AG08396 (cell line): Measurements from ENCODE around the gene SPARC.

ENCODE experiments used
- DNase-seq: peaks from one replicate; pipeline ENCODE4 v3.0.0; 2012; ENCODE audit warnings: low spot score, mixed read lengths

The SPARC gene

DNA sequence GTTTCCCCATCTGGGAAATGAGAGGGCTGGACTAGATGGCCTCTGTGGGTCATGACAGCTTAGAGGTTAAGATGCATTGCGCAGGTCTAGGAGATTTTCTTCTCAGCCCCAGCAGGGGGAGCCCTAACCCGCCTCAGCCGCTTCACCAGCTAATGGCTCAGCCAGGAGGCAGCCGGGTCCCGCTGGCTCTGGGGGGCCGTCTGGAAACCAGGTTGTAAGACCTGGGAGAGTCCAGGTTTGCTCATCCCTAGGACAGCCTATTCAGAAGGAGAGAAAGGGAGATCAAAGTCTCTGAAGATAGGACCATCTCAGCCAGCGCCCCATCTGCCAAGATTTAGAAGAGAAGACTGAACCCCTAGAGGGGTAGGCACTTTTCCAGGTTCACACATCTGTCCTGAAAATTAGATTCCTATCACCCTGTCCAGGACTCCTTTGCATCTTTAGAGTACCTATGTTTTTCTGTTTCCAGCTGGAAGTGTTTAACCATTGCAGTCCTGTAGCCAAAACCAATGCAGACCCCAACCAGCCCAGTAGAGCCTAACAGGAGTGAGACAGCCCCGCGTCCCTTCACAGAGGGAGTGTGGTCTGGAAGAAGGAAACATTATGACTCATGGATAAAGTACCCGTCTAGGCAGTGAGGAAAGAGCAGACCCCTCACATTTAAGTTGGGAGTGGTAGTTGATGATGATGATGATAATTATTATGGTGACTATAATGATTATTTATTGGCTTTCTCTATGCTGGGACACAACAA is 27.5 kb downstream of the SPARC start:
- peak; percentile 77 for DNase-seq

DNA sequence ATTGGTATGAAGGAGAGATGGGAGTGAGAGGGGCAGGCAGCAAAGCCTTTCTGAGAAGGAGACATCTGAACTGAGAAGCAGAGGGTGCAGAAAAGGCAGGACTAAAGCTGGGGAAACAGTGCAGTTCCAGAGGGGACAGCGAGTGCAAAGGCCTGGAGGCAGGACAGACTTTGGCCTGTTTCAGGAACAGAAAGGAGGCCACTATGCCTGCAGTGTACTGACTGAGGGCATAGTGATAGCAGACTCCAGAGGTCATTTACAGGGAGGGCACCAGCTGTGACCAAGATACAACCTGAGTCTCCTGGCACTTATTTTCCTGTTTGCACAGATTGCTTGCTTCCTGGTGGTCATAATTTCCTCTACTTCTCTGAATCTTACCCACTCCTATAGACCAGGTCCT is 29.6 kb downstream of the SPARC start:
- no peak for DNase-seq

DNA sequence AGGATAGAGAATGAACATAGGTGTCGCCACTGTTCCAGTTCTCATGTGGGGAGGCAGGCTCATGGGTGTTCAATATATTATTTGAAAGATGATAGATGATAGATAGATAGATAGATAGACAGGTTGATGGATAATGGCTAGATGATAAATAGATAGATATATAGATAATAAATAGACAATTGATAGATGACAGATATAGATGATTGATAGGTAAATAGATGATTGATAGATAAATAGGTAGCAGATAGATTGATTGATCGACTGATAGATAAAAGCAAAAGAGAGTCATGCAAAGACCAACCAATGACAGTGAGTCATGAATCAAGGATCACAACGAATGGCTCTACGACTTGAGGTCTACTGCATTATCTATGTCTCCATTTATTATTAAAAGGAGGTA is 30.4 kb downstream of the SPARC start:
- DNase-seq, result no peak

DNA sequence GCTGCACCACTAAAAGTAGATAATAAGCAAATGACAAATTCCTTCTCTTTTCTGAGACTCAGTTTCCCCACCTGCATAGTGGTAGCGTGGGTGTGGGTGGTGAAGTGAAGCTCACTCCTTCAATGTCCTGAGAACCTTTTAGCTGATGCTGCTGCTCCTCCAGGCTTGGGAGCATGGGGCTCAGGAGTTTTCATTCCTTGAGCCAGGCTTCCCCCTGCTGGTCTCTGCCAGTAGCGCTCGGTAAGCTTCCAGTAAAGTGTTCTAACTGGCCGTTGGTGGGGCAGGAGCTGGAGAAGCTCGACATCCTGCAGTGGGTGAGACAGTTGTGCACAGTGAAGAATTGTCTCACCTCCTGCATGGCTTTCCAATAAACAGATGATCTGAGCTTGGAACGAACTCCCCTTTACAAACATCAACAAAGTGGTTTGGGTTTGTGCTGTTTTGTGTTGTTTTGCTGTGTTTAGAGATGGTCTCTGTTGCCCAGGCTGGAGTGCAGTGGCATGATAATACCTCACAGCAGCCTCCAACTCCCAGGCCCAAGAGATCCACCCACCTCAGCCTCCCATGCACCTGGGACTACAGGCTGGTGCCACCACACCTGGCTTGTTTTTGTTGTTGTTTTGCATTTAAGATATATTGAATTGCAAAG is 34.6 kb downstream of the SPARC start:
- DNase-seq, result peak; percentile 87

DNA sequence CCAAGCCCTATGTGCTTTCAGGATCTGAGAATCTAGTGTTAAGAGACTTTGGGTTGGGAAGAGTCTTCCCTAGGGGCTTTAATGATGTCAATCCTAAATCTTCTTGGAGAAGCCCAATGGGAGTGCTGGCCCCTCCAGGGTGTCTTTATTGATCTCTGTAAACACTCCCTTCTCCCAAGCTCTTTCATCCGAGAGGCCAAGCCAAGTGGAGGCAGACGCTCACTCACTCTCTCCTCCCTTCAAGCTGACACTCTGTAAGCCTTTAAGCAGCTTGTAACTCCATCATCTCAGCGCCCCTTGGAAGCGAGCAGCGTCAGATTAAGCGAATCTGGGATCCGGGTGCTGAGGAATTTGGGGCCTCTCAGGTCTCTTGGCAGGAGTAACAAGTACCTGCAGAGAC is 37.7 kb downstream of the SPARC start:
- no peak for DNase-seq

DNA sequence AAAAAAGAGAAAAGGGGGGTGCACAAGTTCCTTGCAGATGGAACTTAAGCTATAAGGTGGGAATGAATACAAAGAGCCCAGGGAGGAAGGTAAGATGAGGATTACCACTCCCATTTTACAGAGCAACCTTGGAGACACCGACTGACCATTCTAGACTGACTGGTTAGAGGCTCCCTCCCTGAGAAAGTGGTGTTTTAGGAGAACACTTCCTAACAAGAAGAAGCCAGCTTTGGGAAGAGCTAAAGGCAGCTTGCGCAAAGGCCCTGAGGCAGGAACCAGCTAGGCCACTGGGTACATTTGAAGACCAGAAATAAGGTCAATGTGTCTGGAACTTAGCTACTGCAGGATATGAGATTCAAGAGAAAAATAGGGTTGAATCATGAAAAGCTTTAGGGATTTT is 38.6 kb downstream of the SPARC start:
- DNase-seq, result no peak

DNA sequence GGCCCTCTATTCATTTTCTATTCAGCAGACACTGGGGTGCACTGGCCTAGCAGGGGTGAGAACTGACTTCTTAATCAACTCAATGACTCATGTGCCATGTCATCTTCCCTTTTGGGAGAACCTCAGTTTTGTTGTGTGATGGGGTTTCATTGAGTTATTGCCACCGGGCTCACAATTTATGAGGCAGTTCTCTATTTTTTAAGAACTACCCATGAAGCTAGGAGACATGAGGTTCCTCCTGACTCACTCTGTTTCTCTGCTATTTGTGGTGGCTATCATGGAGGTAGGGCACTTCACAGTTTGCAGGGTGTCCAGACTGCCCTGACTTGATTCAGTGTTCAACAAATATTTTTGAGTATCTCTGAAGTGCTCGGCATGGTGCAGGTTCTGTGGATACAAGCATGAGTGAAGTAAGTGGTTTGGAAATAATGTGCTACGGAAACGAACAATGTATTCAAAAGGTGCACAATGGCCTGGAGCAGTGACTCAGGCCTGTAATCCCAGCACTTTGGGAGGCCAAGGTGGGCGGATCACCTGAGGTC is 39.3 kb downstream of the SPARC start:
- DNase-seq, result no peak

DNA sequence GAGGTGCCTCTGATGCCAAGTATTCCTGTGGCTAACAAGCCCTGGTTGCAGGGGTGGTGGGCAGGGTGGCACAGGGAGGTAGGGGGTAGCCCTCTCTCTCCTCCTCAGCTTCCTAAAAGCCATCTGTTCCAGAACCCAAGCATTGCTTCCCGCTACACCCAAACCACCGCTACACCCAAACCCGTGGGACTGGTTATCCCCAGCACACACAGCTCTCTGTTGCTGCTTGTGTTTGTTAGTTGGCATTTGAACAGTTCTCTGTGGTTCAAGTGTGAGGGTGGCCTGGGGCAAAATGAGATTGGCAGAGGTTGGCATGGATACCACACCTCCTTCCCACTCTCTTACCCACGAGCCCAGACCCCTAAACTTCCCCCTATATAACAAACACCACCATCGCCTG is 40.4 kb downstream of the SPARC start:
- DNase-seq, result no peak

DNA sequence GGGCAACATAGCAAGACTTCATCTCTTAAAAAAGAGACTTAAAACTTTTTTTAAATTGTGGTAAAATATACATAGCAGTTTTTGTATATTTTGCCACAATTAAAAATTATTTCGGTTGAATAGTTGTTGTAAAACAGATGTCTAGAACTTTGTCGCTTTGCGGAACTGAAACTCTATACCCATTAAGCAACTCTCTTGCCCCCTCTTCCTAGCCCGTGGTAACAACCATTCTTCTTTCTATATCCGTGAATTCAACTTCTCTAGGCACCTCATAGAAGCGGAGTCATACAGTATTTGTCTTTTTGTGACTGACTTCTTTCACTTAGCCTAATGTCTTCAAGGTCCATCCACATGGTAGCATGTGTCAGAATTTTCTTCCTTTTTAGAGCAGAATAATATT is 43.3 kb downstream of the SPARC start:
- no peak for DNase-seq

DNA sequence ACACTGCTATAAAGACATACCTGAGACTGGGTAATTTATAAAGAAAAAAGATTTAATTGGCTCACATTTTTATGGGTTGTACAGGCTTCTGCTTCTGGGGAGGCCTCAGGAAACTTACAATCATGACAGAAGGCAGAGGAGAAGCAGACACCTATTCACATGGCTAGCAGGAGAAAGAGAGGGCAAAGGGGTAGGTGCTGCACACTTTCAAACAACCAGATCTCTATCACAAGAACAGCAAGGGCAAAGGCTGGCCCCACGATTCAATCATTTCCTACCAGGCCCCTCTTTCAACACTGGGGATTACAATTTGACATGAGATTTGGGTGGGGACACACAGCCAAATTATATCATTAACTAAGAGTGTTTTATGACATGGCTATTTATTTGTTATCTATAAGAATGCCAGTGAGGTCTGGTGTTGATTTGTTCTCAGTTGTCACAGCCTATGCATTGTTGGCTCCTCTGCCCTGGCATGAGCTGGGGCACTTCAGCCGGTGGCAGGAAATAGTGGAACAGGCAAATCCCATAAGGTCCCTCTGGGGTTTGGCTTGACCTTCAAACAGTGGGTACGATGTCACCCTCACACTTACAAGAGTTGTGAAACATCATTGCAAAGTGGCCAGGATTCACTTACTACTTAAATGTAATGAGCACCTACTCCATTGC is 44.1 kb downstream of the SPARC start:
- DNase-seq, result no peak

DNA sequence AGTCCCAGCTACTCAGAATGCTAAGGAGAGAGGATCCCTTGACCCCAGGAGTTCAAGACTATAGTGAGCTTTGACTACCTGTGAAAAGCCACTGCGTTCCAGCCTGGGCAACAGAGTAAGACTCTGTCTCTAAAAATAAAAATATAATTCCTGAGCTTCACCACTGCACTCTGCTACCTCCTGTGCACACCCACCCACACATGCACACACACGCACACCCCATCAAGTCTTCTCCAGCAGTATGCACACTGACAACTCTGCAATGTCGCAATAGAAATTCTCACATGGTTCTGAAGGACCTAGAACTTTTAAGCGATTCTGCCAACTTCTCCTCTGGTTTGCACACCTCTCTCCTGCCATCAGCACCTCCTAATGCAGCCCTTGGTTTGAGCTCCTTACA is 48.1 kb downstream of the SPARC start:
- DNase-seq, result no peak

DNA sequence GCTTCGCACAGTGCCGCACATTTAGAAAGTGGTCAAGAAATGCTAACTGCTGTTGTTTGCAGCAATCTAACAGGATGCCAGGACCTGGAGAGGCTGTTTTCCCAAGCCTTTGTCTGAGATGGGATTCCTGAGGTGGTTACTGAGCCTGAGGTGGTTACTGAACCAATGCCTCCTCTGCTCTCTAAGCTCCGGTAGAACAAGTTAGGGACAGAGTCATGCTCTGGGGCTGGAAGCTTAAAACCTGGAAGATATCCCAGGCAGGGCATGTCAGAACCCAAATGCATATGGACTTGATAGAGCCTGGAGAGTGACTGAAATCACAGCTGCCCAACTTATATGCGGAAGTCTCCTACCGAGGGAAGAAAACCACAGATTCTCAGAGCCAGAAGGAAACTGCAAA is 49.0 kb downstream of the SPARC start:
- no peak for DNase-seq

DNA sequence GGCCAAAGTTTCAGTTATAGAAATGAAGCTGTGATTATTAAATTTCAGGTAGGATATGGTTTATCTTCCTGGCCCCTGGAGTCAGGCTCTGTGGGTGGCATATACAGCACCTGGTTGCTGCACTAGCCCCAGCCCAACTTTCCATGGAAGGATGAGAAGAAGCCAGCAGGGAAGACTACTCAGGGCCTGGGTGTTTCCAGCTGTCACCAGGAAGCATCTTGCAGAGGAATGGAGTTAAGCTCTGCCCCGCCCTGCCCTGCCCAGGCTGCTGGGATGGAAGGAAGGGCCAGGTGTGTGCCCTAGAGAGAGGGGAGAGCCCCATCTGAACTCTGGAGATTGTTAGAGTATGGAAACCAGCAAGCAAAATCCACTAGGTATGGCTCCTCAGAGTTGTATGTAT is 52.8 kb downstream of the SPARC start:
- DNase-seq, result no peak

DNA sequence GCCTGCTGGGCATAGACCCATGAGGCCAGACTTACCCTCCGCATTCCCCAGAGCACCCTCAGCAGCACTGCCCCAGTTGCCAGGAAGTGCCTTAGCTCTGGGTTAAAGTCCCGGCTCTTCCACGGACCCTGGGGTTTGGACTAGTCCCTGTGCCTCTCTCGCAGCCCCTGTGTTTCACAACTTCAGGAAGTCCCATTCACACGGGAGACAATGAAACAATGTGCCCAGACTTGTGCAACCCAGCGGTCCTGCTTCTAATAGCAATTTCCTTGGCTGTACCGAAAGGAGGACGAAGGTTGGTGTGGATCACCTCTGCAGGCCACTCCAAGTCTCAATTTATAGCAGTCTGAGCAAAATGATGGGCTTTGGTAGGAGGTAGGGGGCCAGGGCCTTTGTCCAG is 53.8 kb downstream of the SPARC start:
- DNase-seq, result no peak

DNA sequence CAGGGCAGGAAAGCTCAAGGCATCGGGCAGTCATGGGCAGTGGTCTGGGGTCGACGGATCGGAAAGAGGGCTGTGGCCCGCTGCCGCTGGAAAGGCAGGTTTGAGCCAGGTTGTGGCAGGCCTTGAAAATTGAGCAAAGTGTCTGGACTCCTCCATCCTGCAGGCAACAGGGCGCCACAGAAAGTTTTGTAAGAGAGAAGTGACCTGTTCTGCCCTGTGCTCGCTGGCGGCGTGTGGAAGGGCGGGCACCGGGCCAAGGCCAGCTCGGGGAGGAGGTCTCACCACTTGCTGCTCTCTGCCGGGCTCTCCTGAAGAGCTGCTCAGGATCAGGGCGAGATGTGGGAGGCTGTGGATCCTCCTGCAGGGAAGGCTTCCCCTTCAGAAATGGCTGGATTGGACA is 54.2 kb downstream of the SPARC start:
- DNase-seq, result no peak

DNA sequence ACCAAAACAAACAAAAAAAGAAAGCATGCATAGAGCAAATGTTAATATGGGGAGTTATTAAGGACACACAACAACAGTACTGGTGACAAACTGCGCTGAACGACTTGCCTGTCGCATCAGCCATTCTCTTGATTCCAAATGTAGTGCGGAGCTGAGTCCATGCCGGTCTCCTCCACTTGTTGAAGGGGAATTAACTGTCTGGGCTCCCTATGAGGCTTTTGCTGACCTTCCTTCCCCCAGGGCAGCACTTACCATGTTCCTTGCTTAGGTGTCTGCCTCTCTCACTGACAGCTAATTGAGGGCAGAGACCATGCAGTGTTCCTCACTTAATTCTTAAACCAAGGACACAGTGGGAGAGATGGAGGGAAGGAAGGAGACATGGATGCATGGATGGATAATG is 54.8 kb downstream of the SPARC start:
- no peak for DNase-seq

DNA sequence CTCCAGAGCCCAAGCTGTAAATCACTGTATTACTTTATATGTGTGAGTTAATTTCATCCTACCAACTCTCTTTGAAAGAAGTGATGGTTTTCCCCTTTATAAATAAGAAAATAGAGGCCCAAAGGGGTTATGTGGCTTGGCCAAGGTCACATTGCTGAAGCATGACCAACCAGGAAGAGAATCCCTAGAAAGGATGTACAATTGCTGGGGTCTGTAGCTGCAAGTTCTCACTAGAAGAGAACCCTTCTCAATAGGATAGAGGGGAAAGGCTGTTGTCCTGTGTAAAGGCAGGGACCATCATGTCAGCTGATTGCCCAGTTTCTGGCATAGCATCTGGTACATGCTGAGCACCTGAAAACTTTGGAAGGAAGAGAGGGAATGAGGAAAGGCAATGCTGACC is 56.6 kb downstream of the SPARC start:
- no peak for DNase-seq

DNA sequence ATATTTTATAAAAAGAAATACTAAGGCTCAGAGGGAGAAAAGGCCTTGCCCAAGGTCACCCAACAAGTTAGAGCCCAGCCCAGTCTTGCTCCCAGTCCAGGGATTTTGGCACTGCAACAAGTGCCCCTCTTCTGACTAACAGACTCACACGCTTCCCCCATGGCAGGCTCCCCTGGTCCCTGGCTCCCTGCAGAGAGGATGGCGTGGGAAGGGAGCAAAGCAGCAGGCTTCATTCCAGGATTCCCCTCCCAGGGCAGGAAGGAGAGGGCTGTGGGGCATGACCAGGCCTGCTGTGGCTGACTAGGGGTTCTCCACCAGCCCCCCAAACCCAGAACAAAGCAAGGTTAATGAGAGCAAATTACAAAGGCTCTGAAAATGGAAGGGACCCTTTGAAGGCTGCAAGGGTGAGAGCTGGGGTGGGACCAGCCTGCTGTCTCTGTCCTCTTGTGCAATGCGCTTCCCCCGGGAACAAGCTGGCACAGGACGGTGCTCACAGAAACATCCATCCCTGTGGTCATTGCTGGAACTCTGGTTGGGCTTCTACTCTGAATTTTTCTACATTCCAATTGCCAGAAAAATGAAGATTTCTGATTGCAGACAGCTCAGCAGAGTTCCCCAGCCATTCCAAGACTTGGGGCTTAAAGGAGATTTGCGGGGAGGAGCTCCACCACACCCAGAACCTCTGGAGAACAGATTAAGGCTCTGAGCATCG is 58.4 kb downstream of the SPARC start:
- no peak for DNase-seq

DNA sequence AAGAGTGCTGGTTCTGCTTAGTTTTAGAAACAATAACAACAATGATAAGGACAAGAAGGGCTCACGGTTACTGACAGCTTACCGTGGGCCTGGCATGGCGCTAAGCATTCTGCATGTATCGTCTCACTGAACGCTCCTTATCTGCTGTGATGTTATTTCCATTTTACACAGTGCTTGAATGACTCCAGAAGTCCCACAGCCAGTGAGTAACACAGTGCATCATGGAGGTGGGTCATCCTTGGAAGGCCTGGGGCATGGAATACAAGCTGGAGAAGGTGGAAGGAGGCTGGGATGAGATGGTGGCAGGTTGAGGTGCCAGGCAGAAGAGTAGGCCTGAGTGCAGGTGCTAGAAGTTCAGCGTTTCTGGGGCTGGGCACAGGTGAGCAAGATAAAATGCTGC is 59.1 kb downstream of the SPARC start:
- no peak for DNase-seq

DNA sequence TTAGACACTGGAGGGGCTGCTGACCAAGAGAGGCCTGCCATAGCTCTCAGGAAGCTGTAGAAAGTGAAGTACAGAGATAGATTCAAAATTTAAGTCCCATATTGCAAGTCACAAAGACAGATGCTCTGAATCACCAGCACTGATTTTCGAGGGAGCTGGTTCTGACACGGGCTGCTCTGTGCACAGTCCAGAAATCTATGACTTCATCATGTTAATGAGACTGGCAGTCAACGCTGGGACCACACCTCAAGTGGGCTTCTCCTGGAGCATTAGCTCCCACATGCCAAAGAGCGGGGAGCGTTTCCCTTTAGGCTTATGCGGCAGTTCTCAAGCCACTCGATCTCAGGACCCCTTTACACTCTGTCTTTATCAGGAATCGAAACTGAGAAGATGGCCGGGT is 61.4 kb downstream of the SPARC start:
- DNase-seq, result no peak

DNA sequence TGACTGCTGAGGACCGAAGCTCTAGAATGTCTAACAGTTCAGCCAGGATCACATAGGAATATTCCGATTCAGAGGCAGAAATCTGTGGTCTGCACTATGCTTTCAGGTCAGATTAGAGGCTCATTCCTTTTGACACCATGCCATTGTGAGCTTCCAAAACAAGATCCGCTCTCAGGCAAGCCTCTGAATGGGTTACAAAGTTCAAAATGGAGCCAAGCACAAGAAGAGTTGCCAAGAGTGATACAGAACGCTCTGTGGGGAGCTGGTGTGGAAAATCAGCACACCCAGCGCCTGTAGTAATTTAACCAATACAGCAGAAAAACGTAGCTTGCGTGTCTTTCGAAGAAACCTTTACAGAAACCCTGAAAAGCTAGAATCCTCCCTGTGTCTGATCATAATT is 62.2 kb downstream of the SPARC start:
- DNase-seq, result no peak

DNA sequence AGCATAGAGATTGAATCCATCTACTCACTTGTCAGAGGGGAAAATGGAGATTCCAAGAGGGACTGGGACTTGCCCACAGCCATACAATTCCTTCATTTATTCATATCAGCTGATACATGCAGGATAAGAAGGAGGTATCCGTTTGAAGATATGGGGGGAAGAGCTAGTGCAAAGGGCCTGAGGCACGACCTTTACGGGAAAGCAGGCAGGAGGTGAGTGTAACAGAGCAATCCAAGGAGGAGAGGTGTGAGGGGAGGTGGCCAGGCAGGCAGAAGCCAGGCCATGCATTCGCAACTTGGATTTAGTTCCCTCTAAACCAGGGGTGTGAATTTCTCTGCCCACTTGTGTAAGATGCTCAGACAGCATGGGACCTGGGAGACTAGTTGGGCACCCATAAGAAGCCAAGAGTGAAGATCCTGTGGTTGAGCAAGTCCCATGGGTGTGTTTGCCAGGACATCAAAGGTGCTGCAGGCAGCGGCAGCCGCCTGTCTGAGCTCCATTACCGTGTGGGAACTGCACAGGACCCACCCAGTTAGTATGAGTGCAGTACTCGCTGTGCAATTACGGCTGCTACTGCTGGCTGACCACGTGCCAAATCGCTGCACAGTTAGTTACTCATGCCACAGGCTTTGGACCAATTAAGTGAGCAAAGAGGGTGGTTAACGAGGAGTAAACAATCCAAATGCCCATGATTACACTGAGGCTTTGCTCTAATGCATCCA is 64.2 kb downstream of the SPARC start:
- DNase-seq, result no peak
